ENCODE results near the gene AP1B1.
"Not testable (repeated sequence)": the region's sequence is repeated elsewhere in the genome, so short reads cannot be mapped to it uniquely, and the experiment has no call there.

AP1B1 gene

DNA sequence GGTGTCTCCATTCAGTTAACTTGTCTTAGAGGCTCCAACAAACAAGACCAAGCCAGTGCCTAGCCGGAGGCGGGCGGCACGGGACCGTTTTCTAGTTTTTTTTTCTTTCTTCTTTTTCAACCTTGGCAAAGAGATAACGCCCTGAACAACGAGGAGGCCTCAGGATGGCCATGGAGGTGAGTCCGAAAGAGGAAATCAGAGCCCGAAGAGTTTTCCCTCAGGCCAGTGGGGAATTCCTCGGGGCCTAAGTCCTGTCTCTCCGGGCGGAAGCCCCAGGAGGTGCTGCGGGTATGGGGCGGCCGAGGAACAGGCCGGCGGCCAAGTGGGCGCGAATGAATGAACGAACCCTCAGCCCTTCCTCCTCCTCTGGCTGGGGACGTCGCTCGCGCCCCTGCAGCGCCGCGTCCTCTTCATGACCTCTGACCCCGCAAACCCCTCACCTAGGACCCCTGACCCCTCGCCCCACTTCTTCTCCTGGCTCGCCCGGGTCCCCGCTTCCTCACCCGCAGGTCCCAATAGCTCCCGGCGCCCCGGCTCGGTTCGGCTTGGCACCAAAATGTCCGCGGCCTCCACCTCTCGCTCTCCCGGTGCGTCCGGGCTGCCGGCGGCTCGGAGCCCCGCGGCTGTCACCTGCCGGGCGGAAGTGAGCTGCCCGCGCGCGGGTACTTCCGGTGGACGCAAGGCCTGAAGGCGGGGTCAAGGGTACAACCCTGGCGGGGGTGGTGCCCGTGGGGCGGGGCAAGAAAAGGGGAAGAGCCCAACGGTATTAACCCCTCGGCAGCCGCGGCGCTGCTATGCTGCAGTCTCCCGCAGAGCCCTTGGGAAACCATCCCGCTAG lies at the start of gene AP1B1:
Gene AP1B1, minus strand, starts transcription at position 650 of the 838 bp plus-strand sequence. CDS start 21,327 bp downstream, outside the sequence.
- peak; percentile 96 for DNase-seq

DNA sequence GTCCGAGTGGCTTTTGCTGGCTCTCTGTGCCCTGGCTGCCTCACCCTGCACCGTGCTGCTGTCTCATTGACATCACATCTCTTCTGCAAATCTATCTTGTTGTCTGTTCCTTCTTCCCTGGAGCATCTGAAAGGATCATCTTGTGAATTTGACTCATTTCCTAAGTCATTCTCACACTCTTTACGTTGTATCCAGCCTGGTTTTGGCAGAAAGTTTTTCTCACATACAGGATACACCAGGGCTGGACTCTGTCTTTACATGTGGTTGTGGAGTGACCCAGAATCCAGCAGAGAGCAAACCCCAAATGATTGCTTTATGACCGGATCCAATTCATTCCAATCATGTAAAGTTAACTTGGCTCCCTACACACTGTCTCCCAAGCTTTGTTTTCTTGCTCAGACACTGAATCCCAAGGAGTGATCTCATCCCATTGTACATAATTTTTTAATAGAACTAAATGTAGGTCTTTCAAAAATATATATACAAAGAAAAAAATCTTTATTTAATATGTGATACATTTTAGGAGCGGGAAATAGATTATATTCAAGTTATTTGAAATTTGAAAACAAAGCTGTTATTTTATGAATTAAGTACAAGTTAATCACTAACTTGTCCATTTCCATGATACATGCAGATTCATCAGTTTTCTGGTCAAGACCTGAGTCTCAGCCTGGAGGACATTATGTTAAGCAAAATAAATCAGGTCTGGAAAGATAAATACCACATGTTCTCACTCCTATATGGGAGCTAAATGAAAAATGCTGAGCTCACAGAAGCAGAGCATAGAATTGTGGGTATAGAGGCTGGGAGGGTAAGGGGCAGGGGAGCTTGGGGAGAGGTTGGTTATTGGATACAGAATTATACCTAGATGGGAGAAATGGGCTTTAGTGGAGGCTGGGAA lies 47.1 kb upstream of the AP1B1 start:
- no peak for DNase-seq

DNA sequence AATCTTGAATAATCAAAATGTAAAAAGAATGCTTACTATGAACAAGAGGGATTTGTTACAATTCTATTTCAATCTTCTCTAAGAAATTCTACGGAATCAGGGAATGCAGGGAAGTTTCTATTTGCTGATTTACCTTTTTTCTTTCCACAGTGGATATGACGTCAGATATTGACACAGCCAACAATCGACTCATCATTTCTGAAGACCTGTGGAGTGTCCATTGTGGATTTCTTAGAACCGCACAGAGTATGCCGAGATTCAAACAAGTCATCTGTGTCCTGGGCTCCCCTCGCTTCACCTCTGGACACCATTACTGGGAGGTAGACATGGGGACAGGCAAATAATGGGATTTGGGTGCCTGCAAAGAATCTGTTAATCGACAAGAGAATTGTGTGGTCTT lies 45.9 kb upstream of the AP1B1 start:
- no peak for DNase-seq

DNA sequence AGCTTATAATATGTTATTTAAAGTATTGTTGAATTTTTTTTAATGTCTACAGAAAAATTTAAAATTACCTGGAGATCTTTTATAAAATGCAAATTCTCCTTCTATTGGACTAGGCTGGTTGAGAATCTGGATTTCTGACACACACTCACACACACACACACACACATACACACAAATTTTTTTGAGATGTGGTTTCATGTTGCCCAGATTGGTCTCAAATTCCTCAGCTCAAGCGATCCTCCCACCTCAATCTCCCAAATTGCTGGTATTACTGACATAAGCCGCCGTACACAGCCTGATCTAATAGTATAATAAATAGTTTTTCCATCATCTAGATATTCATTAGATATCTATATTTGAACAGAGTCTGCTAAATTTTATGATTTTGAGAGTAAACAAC lies 45.5 kb upstream of the AP1B1 start:
- no peak for DNase-seq

DNA sequence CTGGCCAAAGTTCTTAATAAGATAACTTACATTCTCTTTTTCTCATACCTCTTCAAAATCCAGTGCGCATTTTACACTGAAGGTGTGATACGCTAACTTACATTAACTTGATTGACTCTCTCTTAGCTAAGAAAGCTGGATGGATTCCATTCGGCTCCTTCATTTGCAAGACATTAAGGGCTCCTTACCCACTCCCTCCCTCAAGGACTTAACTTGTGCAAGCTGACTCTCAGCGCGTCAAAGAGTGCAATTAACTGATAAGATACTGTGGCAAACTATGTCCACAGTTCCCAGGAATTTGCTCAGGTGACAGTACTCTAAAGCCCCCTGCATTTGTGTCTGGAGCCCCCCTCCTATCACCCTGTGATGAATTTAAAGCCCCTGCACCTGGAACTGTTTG lies 43.6 kb upstream of the AP1B1 start:
- DNase-seq = no peak

DNA sequence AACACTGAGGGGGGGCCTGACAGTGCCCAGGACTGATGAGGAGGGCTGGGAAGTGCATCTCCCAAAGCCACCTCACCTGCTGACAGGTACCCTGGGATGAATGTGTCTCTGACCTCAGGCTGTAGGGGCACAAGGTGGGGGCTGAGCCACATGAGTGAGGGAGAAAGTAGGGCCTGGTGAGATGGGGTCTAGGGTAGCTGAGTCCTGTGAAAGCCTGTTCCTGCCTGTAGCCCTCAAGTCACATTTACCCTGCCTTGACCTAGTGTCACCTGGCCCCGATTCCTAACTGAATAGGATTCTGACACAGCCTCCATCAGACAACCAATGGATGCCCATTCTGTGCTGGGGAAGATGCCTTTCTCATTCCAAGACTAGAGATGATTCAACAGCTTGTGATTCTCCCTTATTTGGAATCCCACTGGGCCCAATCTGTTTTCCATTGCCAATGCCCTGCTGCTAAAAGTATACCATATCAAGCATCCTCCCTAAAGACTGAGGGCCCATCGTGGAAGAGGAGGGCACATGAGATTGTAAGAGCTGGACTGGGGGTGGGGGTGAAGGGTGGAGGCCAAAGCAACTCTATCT lies 38.9 kb upstream of the AP1B1 start:
- DNase-seq = no peak

DNA sequence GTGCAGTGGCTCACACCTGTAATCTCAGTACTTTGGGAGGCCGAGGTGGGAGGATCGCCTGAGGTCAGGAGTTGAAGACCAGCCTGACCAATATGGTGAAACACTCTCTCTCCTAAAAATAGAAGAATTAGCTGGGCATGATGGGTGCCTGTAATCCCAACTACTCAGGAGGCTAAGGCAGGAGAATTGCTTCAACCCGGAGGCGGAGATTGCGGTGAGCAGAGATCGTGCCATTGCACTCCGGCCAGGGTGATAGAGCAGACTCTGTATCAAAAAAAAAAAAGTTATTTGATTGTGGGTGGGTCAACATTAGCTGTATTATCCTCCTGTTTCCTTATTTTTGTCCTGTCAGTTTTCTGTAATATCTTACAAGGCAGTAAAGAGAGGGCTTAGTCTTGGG lies 38.1 kb upstream of the AP1B1 start:
- no peak for DNase-seq

DNA sequence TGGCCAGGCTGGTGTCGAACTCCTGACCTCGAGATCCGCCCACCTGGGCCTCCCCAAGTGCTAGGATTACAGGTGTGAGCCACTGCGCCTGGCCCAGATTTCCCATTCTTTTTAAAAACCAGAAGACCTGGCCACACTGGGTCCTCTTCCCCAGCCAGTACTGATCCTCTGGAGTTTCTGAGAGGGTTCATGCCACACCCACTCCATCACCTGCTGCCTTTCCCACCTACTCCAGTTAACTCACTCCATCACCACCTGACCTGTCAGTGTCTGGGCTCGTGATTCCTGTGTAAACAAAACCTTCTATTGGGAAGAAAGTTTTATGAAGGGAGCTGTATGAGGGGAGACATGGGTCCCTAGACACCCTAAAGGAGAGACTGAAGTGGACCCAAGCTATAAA lies 30.3 kb upstream of the AP1B1 start:
- not testable (repeated sequence) for DNase-seq

DNA sequence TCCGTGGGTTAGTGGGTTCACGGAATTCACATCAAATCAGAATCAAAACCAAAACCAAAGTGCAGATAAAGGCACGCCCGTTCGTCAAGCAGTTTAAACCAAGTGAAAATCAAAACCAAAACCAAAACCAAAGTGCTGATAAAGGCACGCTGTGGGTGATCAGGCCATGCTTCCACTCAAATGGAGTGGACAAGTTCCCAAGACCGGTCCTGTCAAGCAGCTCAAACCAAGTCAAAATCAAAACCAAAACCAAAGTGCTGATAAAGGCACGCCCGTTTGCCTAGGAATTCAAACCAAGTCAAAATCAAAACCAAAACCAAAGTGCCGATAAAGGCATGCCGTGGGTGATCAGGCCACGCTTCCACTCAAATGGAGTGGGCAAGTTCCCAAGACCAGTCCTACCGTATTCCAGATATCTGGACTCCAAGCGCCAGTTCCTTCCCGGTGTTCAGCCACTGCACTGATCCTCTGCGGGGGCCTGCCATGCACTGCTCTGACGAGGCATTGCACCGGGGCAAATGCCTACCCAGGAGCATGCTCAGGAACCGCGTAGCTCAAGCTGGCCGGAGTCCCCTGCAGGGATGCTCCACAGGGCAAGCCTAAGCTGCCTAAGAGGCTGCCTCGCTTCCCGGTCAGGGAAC lies 26.7 kb upstream of the AP1B1 start:
- DNase-seq = peak; percentile 68

DNA sequence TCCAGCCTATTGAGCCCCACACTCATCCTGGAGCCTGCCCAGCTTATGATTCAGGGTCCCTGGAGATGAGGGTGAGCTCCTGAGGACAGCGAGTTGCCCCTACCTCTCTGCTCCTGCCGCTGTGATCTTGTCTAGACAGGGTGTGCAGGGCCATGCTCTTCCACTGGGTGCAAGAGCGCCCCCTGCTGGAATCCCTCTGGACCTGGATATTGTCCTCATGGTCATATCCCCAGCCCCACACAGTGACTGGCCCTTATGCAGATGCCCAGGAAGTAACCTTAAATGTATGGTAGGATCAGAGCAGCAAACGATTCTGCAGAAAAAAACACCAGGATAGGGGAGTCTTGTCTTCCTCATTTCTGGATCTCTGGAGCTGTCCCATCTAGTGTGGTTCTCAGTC lies 24.4 kb upstream of the AP1B1 start:
- not testable (repeated sequence) for DNase-seq

DNA sequence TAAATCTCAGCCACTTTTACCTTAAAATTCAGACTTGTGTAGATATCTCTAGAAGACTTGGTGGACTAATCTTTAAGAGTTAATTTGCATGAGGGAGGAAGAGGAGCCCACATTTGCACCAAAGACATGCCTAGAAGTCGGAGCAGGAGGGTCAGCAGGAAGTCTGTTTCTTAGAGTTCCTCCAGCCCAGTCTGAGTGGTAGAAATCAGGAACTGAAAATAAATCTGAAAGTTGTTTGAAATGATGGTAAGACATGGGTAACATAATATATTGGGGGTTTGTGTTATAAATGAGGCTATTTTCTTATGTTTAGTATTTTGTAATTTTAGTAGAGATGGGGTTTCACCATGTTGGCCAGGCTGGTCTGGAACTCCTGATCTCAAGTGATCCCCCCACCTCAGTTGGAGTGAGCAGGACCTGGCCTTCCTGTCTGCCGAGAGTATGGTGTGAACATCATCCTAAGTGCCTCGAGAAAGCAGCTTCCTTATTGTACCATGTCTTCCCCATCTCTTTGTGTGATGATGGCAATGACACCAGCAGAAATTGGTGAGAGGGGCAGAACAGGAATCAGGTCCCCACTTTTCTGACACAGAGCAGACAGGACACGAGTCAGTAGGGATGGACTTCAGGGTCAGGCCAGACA lies 23.3 kb upstream of the AP1B1 start:
- not testable (repeated sequence) for DNase-seq

DNA sequence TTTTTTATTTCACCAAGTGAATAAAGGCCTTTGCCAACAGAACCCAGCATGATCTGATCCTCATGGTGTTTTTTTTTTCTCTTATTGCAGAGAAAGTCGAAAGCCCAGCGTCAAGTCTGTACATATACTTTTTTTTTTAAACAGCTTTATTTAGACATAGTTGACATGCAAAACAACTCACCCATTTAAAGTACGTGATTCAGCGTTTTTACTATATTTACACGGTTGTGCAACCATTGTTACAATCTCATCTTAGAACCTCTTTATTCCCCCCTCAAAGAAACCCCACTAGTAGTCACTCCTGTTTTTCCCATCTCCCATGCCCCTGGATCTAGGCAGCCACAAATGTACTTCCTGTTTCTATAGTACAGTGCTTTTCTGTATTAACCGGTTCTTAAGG lies 20.6 kb upstream of the AP1B1 start:
- DNase-seq = no peak

DNA sequence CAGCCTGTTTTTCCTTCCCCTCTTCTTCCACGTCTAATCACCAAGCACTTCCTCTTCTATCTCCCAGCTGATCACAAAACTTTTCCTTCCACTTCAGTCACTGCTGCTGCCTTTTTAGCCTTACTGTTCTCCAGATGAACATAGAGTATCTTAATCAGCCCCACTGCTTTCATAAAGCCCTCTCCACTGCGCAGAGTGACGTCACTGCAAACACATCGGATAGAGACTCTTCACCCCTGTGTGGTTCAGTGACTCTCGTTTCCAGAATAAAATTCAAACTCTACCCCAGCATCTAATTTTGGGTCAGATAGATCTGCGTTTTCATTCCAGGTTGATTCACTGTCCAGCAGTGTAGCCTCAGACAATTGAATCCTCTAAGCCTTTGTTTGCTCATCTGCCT lies 13.2 kb upstream of the AP1B1 start:
- not testable (repeated sequence) for DNase-seq

DNA sequence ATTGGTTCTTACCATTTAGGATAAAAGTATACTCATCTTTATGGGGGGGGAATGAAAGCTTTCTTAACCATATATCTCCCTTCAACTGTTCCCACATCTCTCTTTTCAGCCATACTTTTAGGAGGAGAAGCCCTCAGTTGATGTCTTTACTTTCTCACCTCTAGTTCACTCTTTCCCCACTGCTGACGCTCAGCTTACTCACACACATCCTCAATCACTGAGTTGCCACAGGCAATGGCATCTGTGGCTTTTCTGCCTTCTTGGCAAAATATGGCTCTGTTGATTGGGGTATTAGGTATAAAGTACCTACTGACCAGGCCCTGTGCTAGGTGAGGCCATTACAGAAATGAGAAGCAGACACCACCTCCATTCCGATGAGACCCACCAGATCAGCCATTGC lies 12.2 kb upstream of the AP1B1 start:
- no peak for DNase-seq

DNA sequence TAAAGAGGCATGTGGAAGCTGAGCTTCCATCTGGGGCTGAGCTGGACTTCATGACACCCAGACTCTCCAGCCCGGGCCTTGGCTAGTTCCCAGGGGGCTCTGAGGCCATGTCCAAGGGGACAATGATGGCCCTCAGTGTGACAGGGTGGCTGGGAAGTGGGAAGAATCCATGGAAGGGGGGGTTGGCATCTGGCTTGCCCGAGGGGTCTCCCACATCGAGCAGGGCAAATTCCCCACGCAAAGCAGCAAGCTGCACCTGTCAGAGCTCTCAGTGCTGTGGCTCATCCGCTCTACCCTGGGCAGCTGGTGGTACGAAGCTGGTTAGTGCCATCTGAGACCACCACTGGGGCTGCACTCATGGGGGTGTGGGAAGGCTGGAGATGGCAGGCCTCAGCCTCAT lies 9.4 kb upstream of the AP1B1 start:
- DNase-seq = no peak

DNA sequence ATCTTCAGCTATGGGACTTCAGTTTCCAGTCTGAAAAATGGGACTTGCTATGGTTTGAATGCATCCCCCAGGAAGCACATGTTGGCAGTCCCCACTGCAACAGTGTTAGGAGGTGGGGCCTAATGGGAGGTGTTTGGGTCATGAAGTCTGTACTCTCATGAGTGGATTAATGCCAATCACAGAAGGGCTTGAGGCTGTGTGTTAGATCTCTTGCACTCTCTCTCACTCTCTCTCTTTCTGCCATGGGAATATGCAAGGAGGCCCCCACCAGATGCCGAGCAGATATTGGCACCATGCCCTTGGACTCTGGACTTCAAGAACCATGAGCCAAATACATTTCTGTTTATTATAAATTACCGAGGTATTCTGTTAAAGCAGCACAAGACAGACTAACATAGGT lies 7.8 kb upstream of the AP1B1 start:
- no peak for DNase-seq

DNA sequence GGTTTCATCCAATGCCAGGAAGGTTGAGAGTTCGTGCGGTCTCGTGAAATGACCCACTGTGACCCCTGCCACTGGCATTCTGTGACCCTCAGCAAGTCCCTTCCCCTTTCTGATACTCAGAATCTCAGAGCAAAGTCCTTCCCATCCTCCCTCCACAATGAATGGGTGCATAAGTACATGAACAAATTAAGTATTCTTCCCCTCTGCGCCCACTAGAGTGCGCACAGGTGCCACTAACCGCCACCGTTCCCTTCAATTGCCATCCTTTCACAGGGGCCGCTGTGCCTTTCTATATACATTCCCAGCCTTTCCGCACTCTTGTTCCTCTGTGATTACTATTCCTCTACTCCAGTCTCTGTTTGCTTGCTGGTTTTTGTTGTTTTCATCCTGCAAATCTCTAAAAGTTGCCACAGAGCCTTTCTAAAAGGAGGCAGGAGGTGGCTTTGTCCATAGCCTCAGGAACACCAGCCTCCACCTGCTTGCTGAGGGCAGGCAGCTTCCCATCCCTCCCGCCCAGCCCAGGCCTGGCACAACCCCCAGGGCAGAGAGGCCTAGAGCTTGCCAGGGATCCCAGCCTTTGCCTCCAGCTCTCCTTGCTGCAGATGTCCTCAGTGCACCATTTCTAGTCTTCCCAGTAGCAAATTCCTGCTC lies 6.7 kb upstream of the AP1B1 start:
- peak; percentile 71 for DNase-seq

DNA sequence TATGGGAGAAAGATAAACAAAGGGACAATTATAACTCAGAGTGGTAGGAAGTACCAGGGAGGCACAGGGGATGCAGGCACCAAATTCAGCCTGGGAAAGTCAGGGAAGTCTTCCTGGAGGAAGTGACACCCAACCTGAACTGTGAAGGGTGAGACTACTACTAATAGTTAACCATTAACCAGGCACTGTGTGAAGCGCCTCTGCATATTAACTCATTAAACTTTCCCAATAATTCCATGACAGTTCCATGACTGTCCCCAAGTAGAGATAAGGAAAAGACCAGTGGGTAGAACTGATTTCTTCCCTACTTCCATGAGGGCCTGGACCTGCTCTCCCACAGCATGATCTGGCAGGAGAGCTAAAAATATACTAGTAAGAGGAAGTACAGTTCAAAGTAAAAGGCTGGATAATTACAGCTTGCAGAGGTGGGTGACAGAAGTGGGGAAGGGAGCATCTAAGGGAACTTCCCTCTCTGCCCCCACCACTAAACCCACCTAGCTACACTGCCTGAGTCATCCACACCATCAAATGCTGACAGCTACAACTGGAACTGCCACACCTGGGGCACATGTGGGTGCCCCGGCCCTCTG lies 4.7 kb upstream of the AP1B1 start:
- no peak for DNase-seq

DNA sequence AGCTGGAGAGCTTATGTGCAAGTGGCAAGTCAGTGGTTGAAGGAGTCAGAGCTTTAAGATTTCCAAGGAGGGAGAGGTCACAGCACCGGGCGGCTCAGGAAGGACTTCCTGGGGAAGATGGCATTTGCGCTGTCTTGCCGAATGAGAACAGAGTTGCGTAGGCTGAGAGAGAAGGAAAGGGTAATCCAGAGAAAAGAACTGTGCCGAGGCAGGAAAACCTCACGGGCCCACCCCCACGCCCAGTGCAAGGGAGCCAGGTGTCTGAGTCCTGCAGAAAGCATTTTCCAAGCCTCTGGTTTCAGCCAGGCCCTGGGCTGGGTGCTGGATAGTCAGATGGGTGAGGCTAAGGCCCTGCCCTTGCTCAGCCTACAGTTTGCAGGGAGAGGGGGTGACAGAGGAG lies 3.2 kb upstream of the AP1B1 start:
- DNase-seq = no peak

DNA sequence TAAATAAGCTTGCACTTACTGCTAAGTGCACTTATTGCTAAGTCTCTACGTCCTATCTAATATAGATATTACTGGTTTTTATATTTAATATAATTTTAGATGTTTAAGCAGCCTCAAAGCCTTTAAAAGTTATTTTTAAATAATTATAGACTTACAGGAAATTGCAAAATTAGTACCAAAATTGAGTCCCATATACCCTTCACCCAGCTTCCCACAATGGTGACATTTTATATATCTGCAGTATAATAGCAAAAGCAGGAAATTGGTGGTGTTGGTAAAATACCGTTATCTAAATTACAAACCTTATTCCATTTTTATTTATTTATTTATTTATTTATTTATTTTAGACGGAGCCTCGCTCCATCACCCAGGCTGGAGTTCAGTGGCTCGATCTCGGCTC lies 1.9 kb upstream of the AP1B1 start:
- no peak for DNase-seq

DNA sequence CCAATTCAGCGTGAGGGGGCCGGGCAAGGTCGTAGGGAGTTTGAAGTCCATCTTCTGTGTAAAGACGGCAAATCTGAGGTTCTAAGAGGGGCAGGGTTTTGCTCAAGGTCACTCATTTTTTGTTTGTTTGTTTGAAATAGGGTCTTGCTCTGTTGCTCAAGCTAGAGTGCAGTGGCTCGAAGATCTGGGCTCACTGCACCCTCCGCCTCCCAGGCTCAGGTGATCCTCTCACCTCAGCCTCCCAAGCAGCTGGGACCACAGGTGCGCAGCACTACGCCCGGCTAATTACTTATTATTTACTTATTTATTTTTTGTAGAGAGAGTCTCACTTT lies 355 bp upstream of the AP1B1 start:
- no peak for DNase-seq

DNA sequence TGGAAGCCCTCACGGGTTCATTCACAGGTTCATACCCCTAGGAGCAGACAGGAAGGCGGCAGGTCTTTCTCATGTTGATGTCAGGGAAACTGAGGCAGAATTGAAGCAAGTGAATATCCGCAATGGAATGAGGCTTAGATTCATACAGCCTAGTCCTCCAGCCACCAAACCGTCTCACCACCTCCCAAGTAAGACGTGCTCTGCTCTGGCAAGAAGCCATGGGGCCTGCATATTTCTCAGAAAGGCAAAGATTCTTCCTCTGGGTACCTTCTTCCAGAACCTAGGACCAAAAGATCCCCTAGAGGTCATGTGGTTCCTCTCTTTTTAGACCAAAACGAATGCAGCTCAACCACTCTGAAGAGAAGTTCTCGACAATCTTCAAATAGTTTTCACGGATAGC lies 1.7 kb downstream of the AP1B1 start:
- DNase-seq = no peak
